Cortex of kidney (tissue), 1 donor: ENCODE results near the gene PPP1R3C.

Source experiments
- DNase-seq: peaks from one replicate; lab custom pipeline; 2025; lab: John Stamatoyannopoulos, UW

PPP1R3C gene

GRCh38 chr10:91632671-91633550 lies at the start of gene PPP1R3C:
Gene PPP1R3C, minus strand, starts transcription at chr10:91633071. Its CDS starts 102 bp downstream, at chr10:91632969.
- DNase-seq = peak; percentile 17

- no peak for DNase-seq
Observed at GRCh38 chr10:91681361-91682276, 48.7 kb upstream of the PPP1R3C start.

DNA sequence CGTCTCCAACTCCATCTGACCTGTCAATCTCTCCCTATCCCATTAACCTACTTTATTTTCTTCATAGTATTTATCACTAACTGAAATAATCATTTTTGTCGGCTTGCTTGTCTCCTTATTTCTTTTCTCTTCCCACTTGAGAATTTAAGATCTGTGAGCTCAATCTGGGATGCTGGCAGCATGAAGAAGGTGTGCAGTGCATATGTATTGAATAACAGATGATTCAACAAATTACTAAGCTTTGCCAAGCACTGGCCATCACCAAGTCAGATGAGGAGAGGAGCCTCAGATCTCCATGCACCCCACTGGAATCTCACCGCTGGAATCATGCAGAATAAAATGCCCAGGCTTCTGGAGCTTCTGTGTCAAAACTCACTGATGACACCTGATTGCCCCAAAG lies 47.6 kb upstream of the PPP1R3C start:
- no peak for DNase-seq

GRCh38 chr10:91679296-91679695 lies 46.4 kb upstream of the PPP1R3C start:
- no peak for DNase-seq

- no peak for DNase-seq
Observed at GRCh38 chr10:91677911-91678310, 45.0 kb upstream of the PPP1R3C start.

GRCh38 chr10:91672021-91672608 lies 39.2 kb upstream of the PPP1R3C start:
- DNase-seq = no peak

- no peak for DNase-seq
Observed at GRCh38 chr10:91668913-91669312, 36.0 kb upstream of the PPP1R3C start.

DNA sequence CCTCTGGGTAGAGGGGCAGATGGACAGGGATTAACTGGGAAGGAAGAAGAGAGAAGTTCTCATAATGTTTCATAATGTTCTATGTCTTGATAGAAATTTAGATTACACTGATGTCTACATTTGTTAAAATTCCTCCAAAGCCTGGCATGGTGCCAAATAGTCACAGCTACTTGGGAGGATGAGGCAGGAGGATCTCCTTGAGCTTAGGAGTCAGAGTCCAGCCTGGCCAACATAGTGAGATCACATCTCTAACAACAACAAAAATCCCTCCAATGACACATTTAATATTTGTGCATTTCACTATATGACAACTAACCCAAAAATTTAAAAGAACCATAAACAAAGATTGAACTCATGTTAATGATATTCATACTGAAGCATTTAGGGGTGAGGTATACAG lies 33.0 kb upstream of the PPP1R3C start:
- DNase-seq = no peak

- DNase-seq = no peak
Observed at GRCh38 chr10:91664426-91664825, 31.6 kb upstream of the PPP1R3C start.

- DNase-seq = no peak
Observed at GRCh38 chr10:91662993-91663392, 30.1 kb upstream of the PPP1R3C start.

GRCh38 chr10:91653219-91653870 lies 20.5 kb upstream of the PPP1R3C start:
- no peak for DNase-seq

- no peak for DNase-seq
Observed at GRCh38 chr10:91652364-91652763, 19.5 kb upstream of the PPP1R3C start.

GRCh38 chr10:91643700-91644099 lies 10.8 kb upstream of the PPP1R3C start:
- no peak for DNase-seq

- no peak for DNase-seq
Observed at GRCh38 chr10:91642831-91643692, 10.2 kb upstream of the PPP1R3C start.

DNA sequence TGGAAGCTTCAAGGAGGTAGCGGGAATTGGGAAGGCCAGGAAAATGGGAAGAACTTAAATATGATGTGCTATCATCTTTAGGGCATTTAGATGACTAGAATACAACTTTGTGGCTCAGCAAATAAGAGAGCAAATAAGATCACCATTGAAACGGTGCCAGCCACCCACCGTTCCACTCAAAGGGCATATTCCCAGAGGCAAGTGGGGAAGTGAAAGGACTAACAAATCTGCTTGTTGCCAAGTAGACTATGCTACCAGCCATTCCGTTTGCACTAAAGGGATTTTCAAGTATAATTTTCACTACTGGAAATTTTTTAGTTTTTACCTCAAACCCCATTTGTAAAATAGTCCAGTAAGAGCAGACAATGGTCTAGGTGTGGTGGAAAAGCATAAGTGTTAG lies 4.0 kb upstream of the PPP1R3C start:
- no peak for DNase-seq

- no peak for DNase-seq
Observed at GRCh38 chr10:91635401-91636400, 2.8 kb upstream of the PPP1R3C start.

- DNase-seq = no peak
Observed at GRCh38 chr10:91634898-91635297, 2.0 kb upstream of the PPP1R3C start.

DNA sequence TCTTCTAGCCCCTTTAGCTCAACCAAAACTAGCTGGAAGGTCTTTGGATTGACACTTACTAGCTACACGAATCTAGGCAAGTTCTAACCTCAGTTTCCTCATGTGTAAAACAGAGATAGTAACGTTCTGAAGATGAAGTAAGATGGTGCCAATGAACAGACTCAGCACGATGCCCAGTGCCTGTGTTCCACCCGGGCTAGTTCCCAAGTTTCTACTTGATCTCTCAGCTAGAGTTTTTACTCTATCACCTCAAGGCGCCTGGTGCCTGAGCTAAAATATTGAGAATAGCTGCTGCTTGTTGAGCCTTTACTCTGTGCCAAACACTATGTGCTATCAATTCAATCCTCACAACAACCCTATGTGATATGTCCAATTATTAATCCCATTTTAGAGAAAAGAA lies 1.4 kb upstream of the PPP1R3C start:
- no peak for DNase-seq

DNA sequence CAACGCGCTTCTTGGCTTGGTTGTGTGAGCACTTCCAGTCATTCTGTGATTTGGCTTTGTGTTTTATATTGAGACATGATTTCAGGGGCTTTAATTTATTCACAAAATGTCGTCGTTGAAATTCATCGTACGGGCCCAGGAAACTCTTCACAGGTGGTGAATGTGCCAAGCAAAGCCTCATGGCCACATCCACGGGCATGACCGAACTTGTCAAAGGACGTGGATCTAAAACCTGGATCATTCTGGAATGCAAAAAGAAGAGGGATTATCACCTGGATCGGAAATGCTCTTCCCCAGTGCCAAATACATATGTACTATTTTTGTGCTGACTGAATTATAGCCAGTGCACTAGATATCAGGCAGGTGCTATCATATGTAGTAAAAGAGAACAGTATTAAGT lies 2.2 kb downstream of the PPP1R3C start:
- no peak for DNase-seq
